Activated CD8-positive, alpha-beta T cell treated with anti-CD3 and anti-CD28 coated beads for 36 hours (primary cell): Measurements from ENCODE around the gene ZBED6. TPM values are rescaled to one million over a fixed set of nuclear protein-coding genes. Genes with fewer than 3 reads are reported as not detected.
"Not testable (repeated sequence)": the region's sequence is repeated elsewhere in the genome, so short reads cannot be mapped to it uniquely, and the experiment has no call there.

ENCODE experiments used
- ATAC-seq: fragments of 200-7000 bp; cut with Tn5 transposase; one replicate; pipeline ENCODE4 v1.10.0; 2021; ENCODE audit warnings: mild to moderate bottlenecking, moderate library complexity
- CTCF ChIA-PET: fragments of 350-600 bp; sonication (Branson Sonifier 250); formaldehyde crosslinking; loops from one replicate; lab custom pipeline; 2021; ENCODE audit warnings: antibody characterized with exemption; lab: Charles Lee
- POLR2A ChIA-PET: fragments of 350-600 bp; sonication (Branson Sonifier 250); formaldehyde crosslinking; loops from one replicate; lab custom pipeline; 2021; ENCODE audit warnings: antibody characterized with exemption; lab: Charles Lee
- DNase-seq: peaks from one replicate; pipeline ENCODE4 v3.0.0-alpha.2; 2020
- H3K27ac Mint-ChIP-seq: one replicate; pipeline ENCODE4 v1.8.0; 2021; ENCODE audit warnings: mild to moderate bottlenecking, mixed read lengths
- H3K27me3 Mint-ChIP-seq: one replicate; pipeline ENCODE4 v1.8.0; 2021; ENCODE audit warnings: mixed read lengths
- H3K36me3 Mint-ChIP-seq: one replicate; pipeline ENCODE4 v1.8.0; 2021; ENCODE audit warnings: low read depth, mixed read lengths
- H3K4me1 Mint-ChIP-seq: one replicate; pipeline ENCODE4 v1.8.0; 2021; ENCODE audit warnings: low read depth, mixed read lengths
- H3K4me3 Mint-ChIP-seq: one replicate; pipeline ENCODE4 v1.8.0; 2021; ENCODE audit warnings: mild to moderate bottlenecking, moderate library complexity, mixed read lengths
- H3K9me3 Mint-ChIP-seq: one replicate; pipeline ENCODE4 v1.8.0; 2021; ENCODE audit warnings: mixed read lengths
- intact Hi-C: fragments of 100-400 bp; cut with micrococcal nuclease; formaldehyde crosslinking; loops from one replicate; pipeline ENCODE4 v1.10.0; 2022
- total RNA-seq, 2 experiments: library from RNA; stranded (reverse); gene quantifications; one replicate each; pipeline ENCODE4 v1.2.3, GENCODE V29; 2021
- TF ChIP-seq, protein P1 (sequence below): fragments of 200-600 bp; IDR thresholded peaks from one replicate; pipeline ENCODE4 v1.8.0; 2022; ENCODE audit warnings: antibody characterized with exemption, mild to moderate bottlenecking

Gene ZBED6
- total RNA-seq, 2 experiments from 2014 or later: 17.3 to 17.7 TPM

DNA sequence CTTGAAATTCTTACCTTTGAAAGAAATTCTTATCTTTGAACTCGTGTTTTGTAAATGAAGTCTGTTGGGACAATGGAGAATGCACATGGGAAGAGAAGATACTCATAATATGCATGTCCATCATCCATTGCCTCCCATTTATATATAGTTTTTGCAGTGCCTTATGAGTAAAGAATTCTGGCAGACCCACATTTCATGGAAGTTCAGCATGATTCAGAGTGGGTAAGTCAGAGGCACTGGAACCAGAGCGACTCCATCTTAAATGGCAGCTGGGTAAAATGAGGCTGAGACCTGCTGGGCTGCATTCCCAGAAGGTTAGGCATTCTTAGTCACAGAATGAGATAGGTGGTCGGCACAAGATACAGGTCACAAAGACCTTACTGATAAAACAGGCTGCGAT lies 16.6 kb upstream of the ZBED6 start:
- DNase-seq: no peak
- no peaks in the 10 kb centered on the region for H3K9me3 Mint-ChIP-seq
- POLR2A ChIA-PET: no interaction called here
- peaks cover 8% of the 10 kb centered on the region for H3K4me1 Mint-ChIP-seq
- H3K27ac Mint-ChIP-seq: no peak overlapping the region
- no peaks in the 10 kb centered on the region for H3K27me3 Mint-ChIP-seq
- peaks cover 27% of the 10 kb centered on the region for H3K36me3 Mint-ChIP-seq
- CTCF ChIA-PET: no interaction called here
- intact Hi-C loops: no loop called here
- no peak for ATAC-seq
- H3K4me3 Mint-ChIP-seq: no peak overlapping the region
- TF ChIP-seq, protein P1, sequence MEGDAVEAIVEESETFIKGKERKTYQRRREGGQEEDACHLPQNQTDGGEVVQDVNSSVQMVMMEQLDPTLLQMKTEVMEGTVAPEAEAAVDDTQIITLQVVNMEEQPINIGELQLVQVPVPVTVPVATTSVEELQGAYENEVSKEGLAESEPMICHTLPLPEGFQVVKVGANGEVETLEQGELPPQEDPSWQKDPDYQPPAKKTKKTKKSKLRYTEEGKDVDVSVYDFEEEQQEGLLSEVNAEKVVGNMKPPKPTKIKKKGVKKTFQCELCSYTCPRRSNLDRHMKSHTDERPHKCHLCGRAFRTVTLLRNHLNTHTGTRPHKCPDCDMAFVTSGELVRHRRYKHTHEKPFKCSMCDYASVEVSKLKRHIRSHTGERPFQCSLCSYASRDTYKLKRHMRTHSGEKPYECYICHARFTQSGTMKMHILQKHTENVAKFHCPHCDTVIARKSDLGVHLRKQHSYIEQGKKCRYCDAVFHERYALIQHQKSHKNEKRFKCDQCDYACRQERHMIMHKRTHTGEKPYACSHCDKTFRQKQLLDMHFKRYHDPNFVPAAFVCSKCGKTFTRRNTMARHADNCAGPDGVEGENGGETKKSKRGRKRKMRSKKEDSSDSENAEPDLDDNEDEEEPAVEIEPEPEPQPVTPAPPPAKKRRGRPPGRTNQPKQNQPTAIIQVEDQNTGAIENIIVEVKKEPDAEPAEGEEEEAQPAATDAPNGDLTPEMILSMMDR: no peak

DNA sequence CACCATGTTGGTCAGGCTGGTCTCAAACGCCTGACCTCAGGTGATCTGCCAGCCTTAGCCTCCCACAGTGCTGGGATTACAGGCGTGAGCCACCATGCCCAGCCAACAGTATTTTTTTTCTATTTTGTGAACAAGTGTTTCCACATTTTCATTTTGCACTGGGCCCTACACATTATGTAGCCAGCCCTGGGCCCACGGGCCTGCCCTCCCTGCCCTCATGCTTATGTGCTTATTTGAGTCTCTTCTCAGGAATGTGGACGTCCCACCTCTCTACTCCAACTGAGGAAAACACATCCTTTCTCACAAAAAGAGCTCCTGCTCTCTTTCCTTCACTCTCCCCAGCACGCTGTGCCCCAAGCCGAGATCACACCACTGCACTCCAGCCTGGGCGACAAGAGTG lies 13.5 kb upstream of the ZBED6 start:
- TF ChIP-seq, protein P1: no peak
- intact Hi-C loops: no loop called here
- no peak for DNase-seq
- H3K9me3 Mint-ChIP-seq: no peaks in the 10 kb centered on the region
- POLR2A ChIA-PET: interaction anchor here (3.8 kb wide), 1 partner anchor 17 kb away, joined by 14 read pairs; the partner anchor contains the start of gene LAX1
- CTCF ChIA-PET: no interaction called here
- no peak overlapping the region for H3K27ac Mint-ChIP-seq
- no peak for ATAC-seq
- H3K4me1 Mint-ChIP-seq: peaks cover under 1% of the 10 kb centered on the region
- H3K4me3 Mint-ChIP-seq: no peak overlapping the region
- H3K27me3 Mint-ChIP-seq: no peaks in the 10 kb centered on the region
- H3K36me3 Mint-ChIP-seq: peaks cover 1% of the 10 kb centered on the region

DNA sequence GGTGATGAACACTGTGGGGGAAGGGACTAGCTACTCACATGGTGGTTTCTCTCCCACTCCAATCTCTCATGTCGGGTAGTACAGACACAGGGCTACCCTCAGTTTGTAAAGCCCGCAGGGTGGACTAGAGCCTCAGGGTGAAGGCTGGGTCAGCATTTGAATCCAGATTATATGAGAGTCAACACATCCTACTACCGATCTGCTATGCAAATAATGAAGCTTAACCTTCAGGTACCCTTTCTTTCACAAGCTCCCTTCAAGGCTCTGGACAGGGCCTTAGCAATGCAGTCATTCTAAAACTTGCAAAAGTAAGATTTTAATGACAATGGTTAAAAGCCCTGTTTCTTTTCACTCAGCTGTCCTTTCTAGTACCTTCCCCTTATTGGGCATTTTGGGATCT lies 5.5 kb upstream of the ZBED6 start:
- DNase-seq: no peak
- ChIA-PET POLR2A (no interaction called here), CTCF (no interaction called here)
- Mint-ChIP-seq H3K9me3 (no peaks in the 10 kb centered on the region), H3K4me1 (peaks cover 4% of the 10 kb centered on the region), H3K4me3 (no peak overlapping the region), H3K27me3 (no peaks in the 10 kb centered on the region), H3K36me3 (no peaks in the 10 kb centered on the region), H3K27ac (no peak overlapping the region)
- TF ChIP-seq, protein P1: no peak
- intact Hi-C loops: no loop called here
- no peak for ATAC-seq

DNA sequence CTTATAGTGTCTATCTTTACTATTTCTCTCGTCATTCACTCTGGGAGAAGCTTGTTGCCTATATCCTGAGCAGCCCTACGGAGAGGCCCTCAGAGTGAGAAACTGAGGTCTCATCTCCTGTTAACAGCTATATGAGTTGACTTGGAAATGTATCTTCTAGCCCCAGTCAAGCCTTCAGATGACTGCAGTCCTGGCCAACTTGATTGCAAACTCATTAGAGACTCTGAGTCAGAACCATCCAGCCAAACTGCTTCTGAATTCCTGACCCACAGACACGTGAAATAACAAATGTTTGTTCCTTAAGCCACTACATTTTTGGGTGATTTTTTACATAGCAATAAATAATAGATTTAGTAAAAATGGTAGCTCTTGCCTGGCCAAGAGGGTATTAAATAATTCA lies 3.9 kb upstream of the ZBED6 start:
- no peaks in the 10 kb centered on the region for H3K9me3 Mint-ChIP-seq
- TF ChIP-seq, protein P1: no peak
- no peak for ATAC-seq
- H3K4me1 Mint-ChIP-seq: peaks cover 8% of the 10 kb centered on the region
- H3K36me3 Mint-ChIP-seq: peaks cover 7% of the 10 kb centered on the region
- intact Hi-C loops: no loop called here
- H3K4me3 Mint-ChIP-seq: no peak overlapping the region
- ChIA-PET CTCF (interaction anchor here (0.9 to 1.2 kb wide), 2 partner anchors 89 to 288 kb away, joined by 3 to 6 read pairs; no protein-coding TSS in a partner anchor), POLR2A (interaction anchor here (1.5 kb wide), 1 partner anchor 27 kb away, joined by 4 read pairs; the partner anchor contains the start of gene LAX1)
- DNase-seq: no peak
- no peak overlapping the region for H3K27ac Mint-ChIP-seq
- no peaks in the 10 kb centered on the region for H3K27me3 Mint-ChIP-seq

DNA sequence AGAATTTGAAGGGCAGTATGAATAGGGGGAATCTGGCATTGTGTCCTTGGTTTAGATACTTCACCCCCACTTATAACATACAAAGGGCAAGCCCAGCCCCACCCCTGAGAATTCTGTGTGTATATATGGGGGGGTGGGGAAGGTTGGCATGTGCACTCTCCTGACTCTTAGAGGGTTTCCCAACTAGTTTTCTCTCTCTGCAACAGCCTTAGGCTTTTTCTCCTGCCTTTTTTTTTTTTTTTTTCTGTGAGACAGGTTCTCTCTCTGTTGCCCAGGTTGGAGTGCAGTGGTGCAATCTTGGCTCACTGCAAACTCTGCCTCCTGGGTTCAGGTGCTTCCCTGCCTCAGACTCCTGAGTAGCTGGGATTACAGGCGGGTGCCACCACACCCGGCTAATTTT lies 2.9 kb upstream of the ZBED6 start:
- peaks cover 16% of the 10 kb centered on the region for H3K4me1 Mint-ChIP-seq
- H3K4me3 Mint-ChIP-seq: no peak overlapping the region
- no peak overlapping the region for H3K27ac Mint-ChIP-seq
- CTCF ChIA-PET: no interaction called here
- no peak for ATAC-seq
- peaks cover 16% of the 10 kb centered on the region for H3K36me3 Mint-ChIP-seq
- DNase-seq: no peak
- TF ChIP-seq, protein P1: no peak
- peaks cover 2% of the 10 kb centered on the region for H3K9me3 Mint-ChIP-seq
- POLR2A ChIA-PET: interaction anchor here (1.5 to 4.6 kb wide), 2 partner anchors 27 to 28 kb away, joined by 4 to 25 read pairs; partner anchors contain the start of gene LAX1
- intact Hi-C loops: no loop called here
- H3K27me3 Mint-ChIP-seq: no peaks in the 10 kb centered on the region

DNA sequence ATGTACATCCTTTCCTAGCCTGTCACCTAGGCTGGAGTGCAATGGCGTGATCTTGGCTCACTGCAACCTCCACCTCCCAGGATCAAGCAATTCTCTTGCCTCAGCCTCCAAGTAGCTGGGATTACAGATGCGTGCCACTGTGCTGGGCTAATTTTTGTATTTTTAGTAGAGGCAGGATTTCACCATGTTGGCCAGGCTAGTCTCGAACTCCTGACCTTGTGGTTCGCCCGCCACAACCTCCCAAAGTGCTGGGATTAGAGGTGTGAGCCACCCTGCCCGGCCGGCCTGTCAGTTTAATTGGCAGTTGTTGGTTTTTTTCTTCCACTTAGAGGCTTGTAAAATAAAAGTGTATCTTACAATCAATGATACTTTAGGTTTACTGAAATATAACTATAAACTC lies 1.9 kb upstream of the ZBED6 start:
- H3K9me3 Mint-ChIP-seq, intact Hi-C loops, H3K27ac Mint-ChIP-seq, H3K27me3 Mint-ChIP-seq, ATAC-seq, H3K4me3 Mint-ChIP-seq, DNase-seq: not testable (repeated sequence)
- peaks cover 27% of the 10 kb centered on the region for H3K4me1 Mint-ChIP-seq
- H3K36me3 Mint-ChIP-seq: peaks cover 27% of the 10 kb centered on the region
- CTCF ChIA-PET: interaction anchor here (1.2 kb wide), 1 partner anchor 30 kb away, joined by 3 read pairs; no protein-coding TSS in a partner anchor
- POLR2A ChIA-PET: interaction anchor here (4.6 kb wide), 1 partner anchor 29 kb away, joined by 25 read pairs; the partner anchor contains the start of gene LAX1
